A549 (cell line): ENCODE results near the gene CEPT1. TPM values are rescaled to one million over a fixed set of nuclear protein-coding genes. Genes with fewer than 3 reads are reported as not detected.

Experiments
- ATAC-seq, 2 experiments: fragments of 200-7000 bp in 1 of 2; fragments of >200 bp in 1 of 2; cut with Nextera tagmentation in 1 of 2; cut with Tn5 transposase in 1 of 2; 3 replicates each; pipeline versions ENCODE4 v1.8.0 to v1.9.1; 2018 to 2020; ENCODE audit warnings: mild to moderate bottlenecking in 1 of 2, moderate library complexity in 1 of 2
- CTCF ChIA-PET: fragments of 300-600 bp; sonication (Branson Sonifier 250); formaldehyde crosslinking; extraction: SDS; loops from one replicate; lab custom pipeline; 2021; ENCODE audit warnings: antibody characterized with exemption, inconsistent platforms; lab: Yijun Ruan, JAX
- POLR2A ChIA-PET: fragments of 350-600 bp; formaldehyde crosslinking; extraction: SDS; loops from one replicate; lab custom pipeline; 2021; ENCODE audit warnings: antibody characterized with exemption, inconsistent platforms; lab: Yijun Ruan, JAX
- DNase-seq, 2 experiments: peaks; one replicate each; pipeline versions ENCODE4 v3.0.0 to v3.0.0-alpha.2; 2011 to 2016; ENCODE audit warnings: low read depth in 1 of 2, low spot score in 1 of 2
- FAIRE-seq: peaks from 2 replicates; lab custom pipeline; 2011; peaks lifted over from hg19 to GRCh38; lab: Jason Lieb, UNC
- H3K27ac ChIP-seq, 2 experiments: fragments of >200 bp; sonication (Bioruptor Twin); formaldehyde crosslinking; 3 replicates each; pipeline ENCODE4 v1.5.1; 2016 to 2017
- H3K4me1 ChIP-seq: fragments of >200 bp; sonication (Bioruptor Twin); formaldehyde crosslinking; 3 replicates; pipeline ENCODE4 v1.6.1; 2016
- H3K4me2 ChIP-seq: fragments of >200 bp; sonication (Bioruptor Twin); formaldehyde crosslinking; 3 replicates; pipeline ENCODE4 v1.6.1; 2016
- H3K4me3 ChIP-seq: fragments of >200 bp; sonication (Bioruptor Twin); formaldehyde crosslinking; 3 replicates; pipeline ENCODE4 v1.5.1; 2016
- H3K9me3 ChIP-seq: fragments of >200 bp; sonication (Bioruptor Twin); formaldehyde crosslinking; 3 replicates; pipeline ENCODE4 v1.6.1; 2016
- BHLHE40 ChIP-seq: IDR thresholded peaks from 2 replicates; pipeline ENCODE4 v1.6.1; 2012; ENCODE audit warnings: low read depth, low read length, inconsistent platforms
- CHD2 ChIP-seq: fragments of 150-350 bp; IDR thresholded peaks from 2 replicates; pipeline ENCODE4 v1.6.1; 2014; ENCODE audit warnings: low read length; ENCODE audit not compliant: partially characterized antibody
- CHD4 ChIP-seq: fragments of 200-600 bp; sonication (generic); IDR thresholded peaks from 2 replicates; pipeline ENCODE4 v1.6.1; 2016; ENCODE audit warnings: antibody characterized with exemption, mild to moderate bottlenecking, borderline replicate concordance
- CTCF ChIP-seq: fragments of >200 bp; sonication (Bioruptor Twin); formaldehyde crosslinking; IDR thresholded peaks from 3 replicates; pipeline ENCODE4 v1.5.1; 2016
- EHF ChIP-seq: fragments of 250-450 bp; sonication (Bioruptor Pico); IDR thresholded peaks from 2 replicates; pipeline ENCODE4 v1.5.0; 2020; ENCODE audit warnings: mild to moderate bottlenecking
- EP300 ChIP-seq, 2 experiments: fragments of >200 bp; sonication (Bioruptor Twin); formaldehyde crosslinking; IDR thresholded peaks; 2 replicates in 1 of 2; 3 replicates in 1 of 2; pipeline ENCODE4 v1.6.1; 2016 to 2017
- ESRRA ChIP-seq: fragments of 150-350 bp; IDR thresholded peaks from 2 replicates; pipeline ENCODE4 v1.6.1; 2014; ENCODE audit warnings: mild to moderate bottlenecking, low read length, borderline replicate concordance
- HES2 ChIP-seq: fragments of >200 bp; sonication (Bioruptor Twin); formaldehyde crosslinking; IDR thresholded peaks from 2 replicates; pipeline ENCODE4 v1.6.1; 2016
- HOXB13 ChIP-seq: fragments of 250-450 bp; sonication (Bioruptor Pico); IDR thresholded peaks from 2 replicates; pipeline ENCODE4 v1.5.0; 2020; ENCODE audit warnings: low read depth, mild to moderate bottlenecking, moderate library complexity
- JUNB ChIP-seq: fragments of >200 bp; sonication (Bioruptor Twin); formaldehyde crosslinking; IDR thresholded peaks from 2 replicates; pipeline ENCODE4 v1.6.1; 2016
- KDM5A ChIP-seq: fragments of 200-600 bp; sonication (generic); IDR thresholded peaks from 2 replicates; pipeline ENCODE4 v1.6.1; 2016; ENCODE audit warnings: antibody characterized with exemption, mild to moderate bottlenecking
- NPAS2 ChIP-seq: fragments of 250-450 bp; sonication (Bioruptor Pico); IDR thresholded peaks from 2 replicates; pipeline ENCODE4 v1.8.0; 2022; ENCODE audit warnings: mild to moderate bottlenecking, moderate library complexity, borderline replicate concordance
- NR3C1 ChIP-seq: fragments of >200 bp; sonication (Bioruptor Twin); formaldehyde crosslinking; IDR thresholded peaks from 3 replicates; pipeline ENCODE4 v1.6.1; 2017
- POLR2AphosphoS2 ChIP-seq: conservative IDR thresholded peaks from 2 replicates; pipeline ENCODE4 v1.6.1; 2012; ENCODE audit warnings: low read length, improper control_type of control experiment, inconsistent platforms
- TFCP2L1 ChIP-seq: fragments of 250-450 bp; sonication (Bioruptor Pico); IDR thresholded peaks from 2 replicates; pipeline ENCODE4 v1.5.0; 2021; ENCODE audit warnings: mild to moderate bottlenecking
- USF2 ChIP-seq: fragments of 450-650 bp; IDR thresholded peaks from 2 replicates; pipeline ENCODE4 v1.6.1; 2014; ENCODE audit warnings: antibody characterized with exemption
- ZC3H11A ChIP-seq: fragments of 450-650 bp; IDR thresholded peaks from 2 replicates; pipeline ENCODE4 v1.6.1; 2014; ENCODE audit warnings: antibody characterized with exemption, mild to moderate bottlenecking
- ZNF302 ChIP-seq: fragments of 250-450 bp; sonication (Bioruptor Pico); IDR thresholded peaks from 2 replicates; pipeline ENCODE4 v1.9.0; 2021; ENCODE audit warnings: inconsistent platforms, mild to moderate bottlenecking, moderate library complexity
- WGBS: methylation state at CpG from one replicate; pipeline ENCODE4 v1.1.6; 2017; ENCODE audit errors: missing lambda C conversion rate; 5-methylcytosine and 5-hydroxymethylcytosine counted together
- polyA plus RNA-seq, 4 experiments: library from polyadenylated mRNA; depleted of rRNA in 3 of 4; stranded (reverse); fragments of >200 nt; fragmentation: RNase III in 1 of 4; extraction: RNeasy Plus Mini Kit Qiagen cat#74134 plus additional on column Dnase treatment in 1 of 4; gene quantifications; 2 replicates in 3 of 4; 3 replicates in 1 of 4; pipeline ENCODE4 v1.2.3, GENCODE V29; 2011 to 2017

Gene CEPT1
- polyA plus RNA-seq, 2 of the 4 experiments (the other 2 are of a cell fraction), result 12.3 to 26.2 TPM

- FAIRE-seq (no peak), DNase-seq (no peak), ATAC-seq (no peak)
- 73% methylated on average over 5 of the region's 5 CpGs for WGBS
- Histone ChIP-seq H3K4me3 (no peak overlapping the region), H3K27ac (no peak overlapping the region), H3K4me2 (no peak overlapping the region), H3K4me1 (no peaks in the 10 kb centered on the region), H3K9me3 (no peaks in the 10 kb centered on the region)
- TF ChIP-seq EP300 (IDR thresholded peaks at IDR 0.05) (no peak), CHD4 (no peak), CHD2 (no peak), ZNF302 (CRISPR knock-in tag) (no peak), KDM5A (no peak), HES2 (no peak), POLR2AphosphoS2 (no peak), TFCP2L1 (CRISPR knock-in tag) (no peak), ZC3H11A (no peak), EHF (CRISPR knock-in tag) (no peak)
- ChIA-PET POLR2A (no interaction called here), CTCF (no interaction called here)
These were observed 72.8 kb downstream of the CEPT1 start for GRCh38 chr1:111212634-111213335.

- POLR2A ChIA-PET, result no interaction called here
- WGBS, result 88% methylated on average over 6 of the region's 6 CpGs
These were observed 73.4 kb downstream of the CEPT1 start for GRCh38 chr1:111213412-111213811.

GRCh38 chr1:111214074-111214801 lies 74.2 kb downstream of the CEPT1 start:
- H3K4me3 ChIP-seq, result no peak overlapping the region
- WGBS, result 65% methylated on average over 6 of the region's 6 CpGs
- peak overlapping the region in 1 of 2 experiments; percentile 36; a peak in 1 of 6 replicates for H3K27ac ChIP-seq
- FAIRE-seq (no peak), ATAC-seq (no peak), DNase-seq (no peak)
- no peaks in the 10 kb centered on the region for H3K9me3 ChIP-seq
- ChIA-PET POLR2A (no interaction called here), CTCF (interaction anchor here (1.6 kb wide), 1 partner anchor 186 kb away, joined by 9 read pairs; no protein-coding TSS in a partner anchor)
- TF ChIP-seq NR3C1, result no peak
- no peak for TF ChIP-seq JUNB
- no peak for TF ChIP-seq BHLHE40
- TF ChIP-seq NPAS2 (CRISPR knock-in tag), result no peak
- no peak for TF ChIP-seq CTCF
- no peak for TF ChIP-seq HOXB13
- no peak overlapping the region for H3K4me2 ChIP-seq
- H3K4me1 ChIP-seq, result no peaks in the 10 kb centered on the region

More at GRCh38 chr1:111213412-111213811, 73.4 kb downstream of the CEPT1 start:
- no peak for FAIRE-seq
- Histone ChIP-seq H3K27ac (no peak overlapping the region), H3K4me1 (no peaks in the 10 kb centered on the region), H3K9me3 (no peaks in the 10 kb centered on the region), H3K4me2 (no peak overlapping the region), H3K4me3 (no peak overlapping the region)
- TF ChIP-seq KDM5A (no peak), ESRRA (no peak), NR3C1 (no peak), HES2 (no peak), USF2 (no peak)
- no peak for DNase-seq
- CTCF ChIA-PET, result no interaction called here
- ATAC-seq, result no peak
